ENCODE results near the gene GPR75. TPM values are rescaled to one million over a fixed set of nuclear protein-coding genes. Genes with fewer than 3 reads are reported as not detected.
"Not testable (repeated sequence)": the region's sequence is repeated elsewhere in the genome, so short reads cannot be mapped to it uniquely, and the experiment has no call there.

The GPR75 gene
- total RNA-seq, 6 experiments from 2014 or later = 1.1 to 2.0 (median 1.5) TPM

- H3K27ac Mint-ChIP-seq = no peak overlapping the region
- H3K9me3 Mint-ChIP-seq = no peaks in the 10 kb centered on the region
- H3K36me3 Mint-ChIP-seq (ENCODE audit: low read depth) = peaks cover 18% of the 10 kb centered on the region
- no peak for DNase-seq
- TF ChIP-seq, protein P1, sequence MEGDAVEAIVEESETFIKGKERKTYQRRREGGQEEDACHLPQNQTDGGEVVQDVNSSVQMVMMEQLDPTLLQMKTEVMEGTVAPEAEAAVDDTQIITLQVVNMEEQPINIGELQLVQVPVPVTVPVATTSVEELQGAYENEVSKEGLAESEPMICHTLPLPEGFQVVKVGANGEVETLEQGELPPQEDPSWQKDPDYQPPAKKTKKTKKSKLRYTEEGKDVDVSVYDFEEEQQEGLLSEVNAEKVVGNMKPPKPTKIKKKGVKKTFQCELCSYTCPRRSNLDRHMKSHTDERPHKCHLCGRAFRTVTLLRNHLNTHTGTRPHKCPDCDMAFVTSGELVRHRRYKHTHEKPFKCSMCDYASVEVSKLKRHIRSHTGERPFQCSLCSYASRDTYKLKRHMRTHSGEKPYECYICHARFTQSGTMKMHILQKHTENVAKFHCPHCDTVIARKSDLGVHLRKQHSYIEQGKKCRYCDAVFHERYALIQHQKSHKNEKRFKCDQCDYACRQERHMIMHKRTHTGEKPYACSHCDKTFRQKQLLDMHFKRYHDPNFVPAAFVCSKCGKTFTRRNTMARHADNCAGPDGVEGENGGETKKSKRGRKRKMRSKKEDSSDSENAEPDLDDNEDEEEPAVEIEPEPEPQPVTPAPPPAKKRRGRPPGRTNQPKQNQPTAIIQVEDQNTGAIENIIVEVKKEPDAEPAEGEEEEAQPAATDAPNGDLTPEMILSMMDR (IDR thresholded peaks at IDR 0.05) = no peak
- H3K27me3 Mint-ChIP-seq (ENCODE audit: insufficient read depth) = no peaks in the 10 kb centered on the region; the same call in 1 of the 2 replicates
- peaks cover 35% of the 10 kb centered on the region for H3K4me1 Mint-ChIP-seq (ENCODE audit: low read depth)
- no peak overlapping the region for H3K4me3 Mint-ChIP-seq
Observed at GRCh38 chr2:53856272-53856671, 3.5 kb downstream of the GPR75 start.

- peaks cover 24% of the 10 kb centered on the region for H3K4me1 Mint-ChIP-seq (ENCODE audit: low read depth)
- H3K27me3 Mint-ChIP-seq (ENCODE audit: insufficient read depth) = no peaks in the 10 kb centered on the region; the same call in 1 of the 2 replicates
- H3K36me3 Mint-ChIP-seq (ENCODE audit: low read depth) = peaks cover 18% of the 10 kb centered on the region
- no peaks in the 10 kb centered on the region for H3K9me3 Mint-ChIP-seq
- H3K4me3 Mint-ChIP-seq = no peak overlapping the region
- H3K27ac Mint-ChIP-seq = peak overlapping the region; percentile 3; the same call in 1 of the 2 replicates
- DNase-seq = no peak
- TF ChIP-seq, protein P1 (IDR thresholded peaks at IDR 0.05) = no peak
Observed at GRCh38 chr2:53854678-53855077, 5.1 kb downstream of the GPR75 start.

DNA sequence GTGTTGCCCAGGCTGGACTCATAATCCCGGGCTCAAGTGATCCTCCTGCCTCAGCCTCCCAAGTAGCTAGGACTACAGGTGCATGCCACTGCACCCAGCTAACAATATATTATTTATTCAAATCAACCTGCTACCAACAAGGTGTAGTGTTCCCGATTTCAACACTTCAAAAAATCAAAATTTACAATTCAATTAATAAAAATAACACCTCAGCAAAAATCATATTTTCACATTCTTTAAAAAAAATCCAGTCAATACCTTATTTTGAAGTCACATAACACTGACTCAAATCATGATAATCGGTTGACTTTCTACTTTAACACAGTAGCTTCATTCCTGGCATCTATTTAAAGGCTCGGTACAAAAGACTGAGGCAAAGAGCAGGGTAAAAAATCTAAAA, 7.2 kb downstream of the GPR75 start:
- no peak overlapping the region; the same call in 1 of the 2 replicates for H3K4me3 Mint-ChIP-seq
- peaks cover 24% of the 10 kb centered on the region for H3K4me1 Mint-ChIP-seq (ENCODE audit: low read depth)
- TF ChIP-seq, protein P1 (IDR thresholded peaks at IDR 0.05) = no peak
- peaks cover 26% of the 10 kb centered on the region for H3K36me3 Mint-ChIP-seq (ENCODE audit: low read depth)
- H3K27ac Mint-ChIP-seq = no peak overlapping the region
- no peak for DNase-seq
- H3K9me3 Mint-ChIP-seq = no peaks in the 10 kb centered on the region
- H3K27me3 Mint-ChIP-seq (ENCODE audit: insufficient read depth) = no peaks in the 10 kb centered on the region; the same call in 1 of the 2 replicates

GRCh38 chr2:53851052-53851757, 8.6 kb downstream of the GPR75 start:
- not testable (repeated sequence) for H3K27me3 Mint-ChIP-seq (ENCODE audit: insufficient read depth); H3K27ac Mint-ChIP-seq; DNase-seq; H3K9me3 Mint-ChIP-seq; H3K4me3 Mint-ChIP-seq
- peaks cover 26% of the 10 kb centered on the region for H3K36me3 Mint-ChIP-seq (ENCODE audit: low read depth)
- H3K4me1 Mint-ChIP-seq (ENCODE audit: low read depth) = peaks cover 23% of the 10 kb centered on the region

GRCh38 chr2:53848062-53848461, 11.7 kb downstream of the GPR75 start:
- Mint-ChIP-seq H3K4me1 (ENCODE audit: low read depth) (no peaks in the 10 kb centered on the region), H3K4me3 (no peak overlapping the region), H3K27ac (no peak overlapping the region), H3K27me3 (ENCODE audit: insufficient read depth) (no peaks in the 10 kb centered on the region), H3K36me3 (ENCODE audit: low read depth) (peaks cover 11% of the 10 kb centered on the region; the same call in 1 of the 2 replicates), H3K9me3 (no peaks in the 10 kb centered on the region)
- DNase-seq = no peak
- TF ChIP-seq, protein P1 (IDR thresholded peaks at IDR 0.05) = no peak

GRCh38 chr2:53843595-53843994, 16.2 kb downstream of the GPR75 start:
- Mint-ChIP-seq H3K4me1 (ENCODE audit: low read depth) (no peaks in the 10 kb centered on the region), H3K9me3 (peaks cover 8% of the 10 kb centered on the region), H3K27me3 (ENCODE audit: insufficient read depth) (no peaks in the 10 kb centered on the region), H3K36me3 (ENCODE audit: low read depth) (peaks cover 7% of the 10 kb centered on the region; the same call in 1 of the 2 replicates), H3K4me3 (no peak overlapping the region), H3K27ac (no peak overlapping the region)
- DNase-seq = no peak
- TF ChIP-seq, protein P1 (IDR thresholded peaks at IDR 0.05) = no peak

Measured in HFFc6 (cell line).